MM.1S (cell line): ENCODE results near the gene CUL5.

Experiments
- CTCF ChIP-seq: fragments of 300-600 bp; sonication (generic); IDR thresholded peaks from 2 replicates; pipeline ENCODE4 v1.5.1; 2016; ENCODE audit warnings: antibody characterized with exemption, low read length, mixed read lengths
- EZH2 ChIP-seq: fragments of 300-600 bp; sonication (generic); optimal IDR thresholded peaks from 2 replicates; pipeline ENCODE3; 2017; ENCODE audit warnings: low read depth, mild to moderate bottlenecking, antibody characterized with exemption, low read length, mixed read lengths
- EZH2phosphoT487 ChIP-seq: fragments of 300-600 bp; sonication (generic); IDR thresholded peaks from 2 replicates; pipeline ENCODE4 v1.6.1; 2018; ENCODE audit warnings: antibody characterized with exemption, low read length

GRCh38 chr11:107999759-108000455 is 8.8 kb upstream of the CUL5 start:
- TF ChIP-seq CTCF, result peak; percentile 72
- no peak for TF ChIP-seq EZH2
- TF ChIP-seq EZH2phosphoT487, result no peak
